KOPT-K1 (cell line): ENCODE measurements around the gene TBC1D10B.
A peak's percentile ranks its signal among the peaks of the same experiment; 100 is the strongest.

Experiments
- H3K27ac ChIP-seq: fragments of 200-600 bp; sonication (generic); 2 replicates; pipeline ENCODE4 v1.5.1; 2016; ENCODE audit warnings: antibody characterized with exemption, mild to moderate bottlenecking, low read depth, low read length; ENCODE audit not compliant: poor library complexity, severe bottlenecking
- H3K36me3 ChIP-seq: fragments of 200-600 bp; sonication (generic); 2 replicates; pipeline ENCODE4 v1.5.1; 2017; ENCODE audit warnings: antibody characterized with exemption, mild to moderate bottlenecking, low read length, moderate library complexity; ENCODE audit not compliant: insufficient read depth
- H3K9me3 ChIP-seq: fragments of 200-600 bp; sonication (generic); 2 replicates; pipeline ENCODE4 v1.5.1; 2017; ENCODE audit warnings: antibody characterized with exemption, low read length, mild to moderate bottlenecking; ENCODE audit not compliant: insufficient read depth, poor library complexity, severe bottlenecking

TBC1D10B gene

GRCh38 chr16:30369938-30370455 lies 297 bp downstream of the TBC1D10B start:
- peak overlapping the region; percentile 71 for H3K27ac ChIP-seq
- H3K9me3 ChIP-seq, result no peaks in the 10 kb centered on the region
- H3K36me3 ChIP-seq, result peaks cover 24% of the 10 kb centered on the region

DNA sequence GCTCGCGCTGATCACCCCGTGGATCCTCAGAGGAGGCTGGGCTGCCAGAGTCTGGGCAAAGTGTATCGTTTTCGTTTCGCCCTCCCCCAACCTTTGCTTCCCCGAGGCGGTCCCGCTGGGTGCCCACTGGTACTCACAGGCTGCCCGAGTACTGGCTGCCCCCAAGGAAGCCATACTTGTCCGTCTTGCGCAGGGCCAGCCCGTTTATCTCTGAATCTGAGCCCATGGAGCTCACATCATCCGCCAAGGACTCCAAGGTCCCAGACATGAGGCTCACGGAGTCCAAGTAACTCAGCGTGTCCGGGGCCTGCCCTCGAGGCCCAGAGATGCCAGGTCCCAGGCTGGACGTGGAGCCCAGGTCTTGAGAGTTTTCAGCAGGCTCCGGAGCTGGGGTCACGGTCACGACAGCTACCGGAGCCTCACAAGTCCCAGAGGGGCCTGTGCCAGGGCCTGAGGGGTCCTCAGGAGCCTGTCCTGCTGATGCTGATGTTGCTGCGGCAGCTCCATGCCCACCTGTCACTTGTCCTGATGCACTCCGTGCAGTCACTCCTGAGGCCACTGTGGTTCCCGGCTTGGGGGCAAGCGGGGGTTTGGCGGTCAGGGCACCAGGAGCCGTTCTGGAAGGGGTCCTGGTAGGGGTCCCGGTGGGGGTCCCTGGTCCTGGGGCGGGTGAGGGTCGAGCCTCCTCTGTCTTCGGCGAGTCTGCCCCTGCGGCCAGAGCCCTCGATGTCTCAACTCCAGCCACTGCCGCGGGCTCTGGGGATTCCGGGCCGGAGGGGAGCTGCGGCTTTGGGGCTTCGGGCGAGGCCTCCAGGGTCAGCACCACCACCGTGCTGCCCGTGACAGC lies 980 bp downstream of the TBC1D10B start:
- Histone ChIP-seq H3K27ac (peak overlapping the region; percentile 71), H3K9me3 (no peaks in the 10 kb centered on the region), H3K36me3 (peaks cover 31% of the 10 kb centered on the region)

DNA sequence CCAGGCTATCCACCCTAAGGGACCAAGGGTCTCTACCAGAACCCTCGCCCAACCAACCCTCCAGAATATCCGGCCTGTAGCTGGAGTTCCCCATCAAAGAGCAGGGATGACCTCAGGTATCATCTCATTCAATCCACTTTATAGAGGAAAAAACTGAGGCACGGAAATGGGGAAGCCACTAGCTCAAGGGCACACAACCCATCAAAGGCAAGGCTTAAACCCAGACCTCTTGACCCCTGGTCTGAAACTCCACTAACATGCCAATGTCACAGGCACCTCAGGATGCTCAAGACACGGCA lies 1.6 kb downstream of the TBC1D10B start:
- no peaks in the 10 kb centered on the region for H3K9me3 ChIP-seq
- peaks cover 36% of the 10 kb centered on the region for H3K36me3 ChIP-seq
- H3K27ac ChIP-seq, result peak overlapping the region; percentile 71

DNA sequence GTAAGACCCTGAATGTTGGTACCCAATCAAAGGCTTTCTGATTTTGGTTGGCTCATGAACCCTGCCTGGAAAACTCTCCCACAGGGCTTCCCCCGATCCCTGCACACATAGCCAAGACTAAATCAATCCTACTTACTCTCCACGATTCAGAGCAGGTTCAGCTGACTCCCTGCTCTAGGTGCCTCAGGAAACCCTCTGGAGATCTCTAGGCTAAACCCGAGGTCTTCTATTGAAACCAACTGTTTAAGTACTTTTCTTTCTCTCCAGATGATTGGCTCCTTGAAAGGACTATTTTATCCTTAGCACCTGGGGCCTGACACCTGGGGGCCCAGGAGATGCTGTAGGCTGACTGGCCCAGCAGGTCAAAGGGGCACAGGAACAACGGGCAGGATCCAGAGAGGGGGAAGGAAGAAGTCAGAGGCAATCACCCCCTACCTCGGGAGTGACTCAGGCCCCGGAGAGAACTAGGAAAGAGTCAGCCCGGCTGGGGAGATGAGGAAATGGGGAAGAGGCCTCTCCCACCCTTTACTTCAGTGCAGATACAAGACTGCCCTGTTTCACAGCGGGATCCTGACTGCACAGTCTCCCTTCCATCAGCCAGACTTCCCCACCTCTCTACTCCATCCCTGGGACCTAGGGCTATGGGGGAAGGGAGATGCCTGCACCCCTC lies 2.0 kb downstream of the TBC1D10B start:
- Histone ChIP-seq H3K27ac (peak overlapping the region; percentile 71), H3K36me3 (peaks cover 41% of the 10 kb centered on the region)

DNA sequence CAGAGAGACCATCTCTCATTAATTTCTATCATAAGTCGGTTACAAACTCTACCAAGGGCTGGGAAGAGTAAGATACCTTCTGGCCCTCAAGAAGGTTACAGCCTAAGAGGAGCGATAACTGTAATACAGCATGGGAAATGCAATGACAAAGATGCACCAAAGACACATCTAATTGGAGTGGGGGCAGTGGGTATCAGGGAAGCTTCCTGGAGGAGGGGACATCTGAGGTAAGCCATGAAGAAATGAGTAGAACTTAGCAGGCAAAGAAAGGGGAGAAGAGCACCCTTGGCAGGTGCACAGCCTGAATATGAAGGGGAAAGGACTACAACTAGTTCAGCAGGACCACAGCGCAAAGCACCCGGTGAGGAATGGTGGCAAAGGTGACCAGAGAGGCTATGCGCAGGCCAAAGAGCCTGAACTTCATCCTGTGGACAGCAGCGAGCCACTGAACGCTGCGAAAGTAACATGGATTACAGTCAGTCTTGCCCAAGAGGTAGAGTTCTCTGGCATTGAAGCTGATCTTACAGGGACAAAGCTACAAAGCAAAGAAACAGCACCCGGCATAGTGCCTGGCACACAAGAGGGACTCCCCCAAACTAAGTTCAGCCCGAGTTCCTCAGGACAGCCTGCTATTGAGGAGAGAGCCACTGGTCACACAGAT lies 2.8 kb downstream of the TBC1D10B start:
- Histone ChIP-seq H3K9me3 (no peaks in the 10 kb centered on the region), H3K27ac (peak overlapping the region; percentile 71), H3K36me3 (peaks cover 49% of the 10 kb centered on the region)

More for the DNA sequence above, 2.0 kb downstream of the TBC1D10B start:
- H3K9me3 ChIP-seq, result no peaks in the 10 kb centered on the region

DNA sequence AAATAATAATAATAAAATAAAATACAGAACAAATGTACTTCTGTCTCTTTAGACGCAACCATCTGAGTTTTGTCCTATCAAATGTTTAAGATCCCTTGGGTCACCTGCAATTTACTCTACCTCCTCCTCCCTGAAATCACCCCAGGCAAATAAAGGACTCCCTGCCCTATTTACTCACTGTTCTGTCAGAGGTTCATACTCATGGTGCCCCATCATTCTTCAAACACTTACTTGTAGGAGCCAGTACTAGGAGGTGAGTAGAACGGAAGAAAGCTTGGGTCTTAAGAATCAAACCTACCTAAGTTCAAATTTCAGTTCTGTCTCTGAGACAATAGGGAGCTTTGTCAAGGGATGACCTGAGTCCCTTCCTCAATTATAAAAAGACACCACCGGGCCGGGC lies 3.8 kb downstream of the TBC1D10B start:
- H3K36me3 ChIP-seq, result peaks cover 55% of the 10 kb centered on the region
- H3K27ac ChIP-seq, result no peak overlapping the region
- H3K9me3 ChIP-seq, result no peaks in the 10 kb centered on the region

DNA sequence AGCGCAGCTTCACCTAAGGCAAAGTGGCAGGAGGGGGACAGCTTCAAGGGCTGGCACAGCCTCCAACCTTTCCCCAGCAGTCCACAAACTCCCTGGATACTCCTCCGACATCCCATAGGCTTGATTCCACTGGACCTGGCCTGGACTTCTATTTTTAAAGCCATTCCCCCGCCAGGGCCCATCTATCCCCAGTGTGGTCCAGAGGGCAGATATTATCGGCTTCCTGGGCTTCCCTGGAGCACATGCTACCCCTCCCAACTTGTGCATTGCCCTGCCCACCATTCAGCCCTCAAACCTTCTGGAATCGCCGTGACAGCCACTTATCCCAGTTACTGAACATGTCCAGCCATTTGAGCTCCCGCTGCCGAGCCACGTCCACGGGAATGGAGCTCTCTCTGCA lies 5.1 kb downstream of the TBC1D10B start:
- Histone ChIP-seq H3K36me3 (peaks cover 68% of the 10 kb centered on the region), H3K9me3 (no peaks in the 10 kb centered on the region), H3K27ac (no peak overlapping the region)

DNA sequence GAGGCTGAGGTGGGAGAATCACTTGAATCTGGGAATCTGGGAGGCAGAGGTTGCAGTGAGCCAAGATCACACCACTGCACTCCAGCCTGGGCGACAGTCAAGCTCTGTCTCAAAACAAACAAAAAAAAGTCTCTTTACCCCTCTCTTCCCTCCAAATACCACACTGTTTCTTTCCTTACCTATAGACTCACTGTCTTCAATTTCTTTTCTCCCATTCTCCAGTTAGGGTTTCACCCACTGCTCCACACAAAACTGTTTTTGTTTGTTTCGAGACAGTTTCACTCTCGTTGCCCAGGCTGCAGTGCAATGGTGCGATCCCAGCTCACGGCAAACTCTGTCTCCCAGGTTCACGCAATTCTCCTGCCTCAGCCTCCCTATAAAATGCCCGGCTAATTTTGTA lies 9.1 kb downstream of the TBC1D10B start:
- Histone ChIP-seq H3K27ac (no peak overlapping the region), H3K36me3 (peaks cover 94% of the 10 kb centered on the region), H3K9me3 (no peaks in the 10 kb centered on the region)

- Histone ChIP-seq H3K36me3 (peaks cover 81% of the 10 kb centered on the region), H3K9me3 (no peaks in the 10 kb centered on the region), H3K27ac (no peak overlapping the region)
These were observed 10.5 kb downstream of the TBC1D10B start for GRCh38 chr16:30359871-30360170.

DNA sequence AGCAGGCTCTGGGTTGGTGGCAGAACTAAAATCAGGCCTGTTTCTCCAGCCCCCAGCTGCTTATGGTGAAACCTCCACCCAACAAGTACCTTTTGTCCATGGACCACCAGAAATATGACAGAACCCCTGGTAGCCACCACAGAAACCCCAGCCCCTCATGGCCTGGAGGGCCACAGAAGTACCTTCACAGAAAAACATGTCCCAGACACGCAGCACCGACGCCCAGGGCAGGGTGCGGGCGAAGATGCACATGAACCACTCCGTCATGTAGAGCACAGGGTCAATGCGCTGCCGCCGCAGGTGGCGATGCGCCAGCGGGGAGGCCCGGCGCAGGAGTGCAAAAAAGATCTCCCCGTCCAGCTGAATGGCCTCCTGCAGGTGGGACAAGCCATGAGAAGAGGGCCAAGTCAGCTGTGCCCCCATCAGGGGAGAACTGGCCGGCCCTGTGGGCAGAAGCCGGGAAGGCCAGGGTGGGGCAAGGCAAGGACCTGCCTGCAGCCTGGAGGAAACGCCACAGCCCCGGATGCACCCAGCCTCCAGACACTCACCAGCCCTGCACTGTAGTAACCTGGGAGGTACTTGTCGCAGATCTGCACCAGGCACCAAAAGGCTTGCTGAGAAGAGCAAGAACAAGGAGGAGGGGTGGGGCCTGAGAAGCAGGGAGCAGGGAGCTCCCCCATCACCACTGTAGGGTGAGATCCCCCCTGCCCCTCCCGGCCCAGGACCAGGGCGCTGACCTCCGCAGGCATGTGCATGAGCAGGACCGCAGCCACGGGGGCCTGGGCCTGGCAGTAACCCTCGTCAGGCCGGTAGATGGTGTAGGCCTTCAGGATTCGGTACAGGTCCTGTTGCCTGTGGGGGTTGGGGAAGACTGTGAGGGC lies 11.1 kb downstream of the TBC1D10B start:
- peaks cover 75% of the 10 kb centered on the region for H3K36me3 ChIP-seq
- no peak overlapping the region for H3K27ac ChIP-seq
- H3K9me3 ChIP-seq, result no peaks in the 10 kb centered on the region

DNA sequence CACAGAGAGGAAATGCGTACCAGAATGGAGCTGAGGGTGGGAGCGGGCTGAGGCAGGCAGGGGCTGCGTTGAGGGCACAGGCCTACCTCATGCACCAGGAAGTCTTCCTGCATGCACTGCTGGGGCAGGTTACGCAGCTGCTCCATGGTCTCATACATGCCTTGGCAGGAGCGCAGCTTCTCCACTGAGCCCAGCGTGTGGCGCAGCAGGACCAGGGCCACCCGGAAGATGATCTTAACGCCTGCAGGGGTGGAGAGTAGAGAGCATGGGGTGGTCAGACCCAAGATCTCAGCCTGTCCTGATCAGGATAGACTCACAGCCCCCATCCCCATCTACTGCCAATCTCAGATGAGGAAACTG lies 11.7 kb downstream of the TBC1D10B start:
- Histone ChIP-seq H3K36me3 (peaks cover 73% of the 10 kb centered on the region), H3K27ac (no peak overlapping the region), H3K9me3 (no peaks in the 10 kb centered on the region)

GRCh38 chr16:30357715-30358576 lies 12.3 kb downstream of the TBC1D10B start:
- H3K27ac ChIP-seq, result no peak overlapping the region
- H3K9me3 ChIP-seq, result no peaks in the 10 kb centered on the region
- H3K36me3 ChIP-seq, result peaks cover 73% of the 10 kb centered on the region

- H3K27ac ChIP-seq, result no peak overlapping the region
- peaks cover 73% of the 10 kb centered on the region for H3K36me3 ChIP-seq
- no peaks in the 10 kb centered on the region for H3K9me3 ChIP-seq
These were observed 13.1 kb downstream of the TBC1D10B start for GRCh38 chr16:30357085-30357714.
